ENCODE data around the gene EFCAB7.

Gene EFCAB7

DNA sequence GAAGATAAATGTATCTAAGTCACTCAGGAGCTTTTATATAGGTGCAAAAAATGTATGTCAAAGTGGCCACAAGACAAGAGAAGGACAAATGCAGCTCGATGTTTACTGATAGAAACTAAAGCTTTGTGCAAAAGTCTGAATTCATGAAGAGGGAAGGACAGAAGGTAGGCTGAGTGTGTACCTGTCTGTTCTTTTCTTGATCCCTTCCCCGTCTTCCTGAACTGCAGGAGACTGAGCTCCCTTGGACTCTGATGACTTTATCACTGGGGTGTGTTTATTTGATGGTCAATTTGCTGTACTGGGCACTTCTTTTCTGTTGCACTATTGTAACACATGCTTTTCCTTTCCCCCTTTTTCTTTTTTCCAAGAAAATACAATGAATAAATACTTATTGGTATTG lies 25.7 kb upstream of the EFCAB7 start:
- TF ChIP-seq CTCF (IDR thresholded peaks at IDR 0.05) = no peak
- no peak for DNase-seq
- H3K4me3 ChIP-seq = no peak overlapping the region
- H3K27me3 ChIP-seq = no peaks in the 10 kb centered on the region
- H3K27ac ChIP-seq = no peak overlapping the region
- H3K4me1 ChIP-seq = no peaks in the 10 kb centered on the region
- no peaks in the 10 kb centered on the region for H3K36me3 ChIP-seq
- no peaks in the 10 kb centered on the region for H3K9me3 ChIP-seq
- intact Hi-C loops (cut with DNase I; ENCODE audit: low total_unique reads) = no loop called here

- intact Hi-C loops (cut with DNase I; ENCODE audit: low total_unique reads) = no loop called here
- Histone ChIP-seq H3K4me1 (no peaks in the 10 kb centered on the region), H3K9me3 (no peaks in the 10 kb centered on the region), H3K27ac (no peak overlapping the region), H3K4me3 (no peak overlapping the region), H3K36me3 (no peaks in the 10 kb centered on the region), H3K27me3 (no peaks in the 10 kb centered on the region)
- no peak for TF ChIP-seq CTCF (IDR thresholded peaks at IDR 0.05)
- DNase-seq = no peak
These were observed 25.2 kb upstream of the EFCAB7 start for GRCh38 chr1:63498106-63498505.

GRCh38 chr1:63501256-63501655 lies 22.1 kb upstream of the EFCAB7 start:
- DNase-seq = no peak
- no peaks in the 10 kb centered on the region for H3K4me1 ChIP-seq
- no peak overlapping the region for H3K4me3 ChIP-seq
- H3K27me3 ChIP-seq = no peaks in the 10 kb centered on the region
- no peaks in the 10 kb centered on the region for H3K9me3 ChIP-seq
- no peak overlapping the region for H3K27ac ChIP-seq
- no peaks in the 10 kb centered on the region for H3K36me3 ChIP-seq
- TF ChIP-seq CTCF (IDR thresholded peaks at IDR 0.05) = no peak
- intact Hi-C loops (cut with DNase I; ENCODE audit: low total_unique reads) = no loop called here

GRCh38 chr1:63506782-63507181 lies 16.5 kb upstream of the EFCAB7 start:
- Histone ChIP-seq H3K4me3 (no peak overlapping the region), H3K27me3 (no peaks in the 10 kb centered on the region), H3K27ac (no peak overlapping the region), H3K4me1 (no peaks in the 10 kb centered on the region), H3K36me3 (peaks cover 9 to 24% (median 11%) of the 10 kb centered on the region in 3 donors), H3K9me3 (no peaks in the 10 kb centered on the region)
- no peak for DNase-seq
- no peak for TF ChIP-seq CTCF (IDR thresholded peaks at IDR 0.05)
- intact Hi-C loops (cut with DNase I; ENCODE audit: low total_unique reads) = no loop called here

DNA sequence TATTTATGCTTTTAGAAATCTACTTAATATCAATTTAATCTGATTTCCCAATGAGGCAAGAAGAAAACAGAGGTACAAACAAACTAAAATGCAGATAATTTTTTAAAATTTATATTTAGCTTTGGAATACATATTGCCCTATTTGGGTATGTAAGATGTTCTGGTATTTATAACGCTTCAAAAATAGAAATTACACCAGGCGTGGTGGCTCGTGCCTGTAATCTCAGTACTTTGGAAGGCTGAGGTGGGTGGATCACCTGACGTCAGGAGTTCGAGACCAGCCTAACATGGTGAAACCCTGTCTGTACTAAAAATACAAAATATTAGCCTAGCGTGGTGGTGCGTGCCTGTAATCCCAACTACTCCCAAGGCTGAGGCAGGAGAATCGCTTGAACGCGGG lies 13.6 kb upstream of the EFCAB7 start:
- no peak for DNase-seq
- no peak for TF ChIP-seq CTCF (IDR thresholded peaks at IDR 0.05)
- Histone ChIP-seq H3K27me3 (no peaks in the 10 kb centered on the region), H3K4me3 (no peak overlapping the region), H3K4me1 (no peaks in the 10 kb centered on the region), H3K9me3 (no peaks in the 10 kb centered on the region), H3K36me3 (peaks cover 9 to 24% (median 11%) of the 10 kb centered on the region in 3 donors), H3K27ac (no peak overlapping the region)
- intact Hi-C loops (cut with DNase I; ENCODE audit: low total_unique reads) = loop anchor here (10.0 kb wide), 1 partner anchor 145 kb away; the partner anchor contains the start of gene ALG6

- peaks cover 0 to 13% (median 8%) of the 10 kb centered on the region in 3 donors for H3K36me3 ChIP-seq
- intact Hi-C loops (cut with DNase I; ENCODE audit: low total_unique reads) = loop anchor here (10.0 kb wide), 1 partner anchor 148 kb away; the partner anchor contains the start of gene ALG6
- no peaks in the 10 kb centered on the region for H3K27me3 ChIP-seq
- no peak for TF ChIP-seq CTCF (IDR thresholded peaks at IDR 0.05)
- no peak overlapping the region for H3K4me3 ChIP-seq
- H3K27ac ChIP-seq = no peak overlapping the region
- DNase-seq = no peak
- H3K4me1 ChIP-seq = no peaks in the 10 kb centered on the region
- H3K9me3 ChIP-seq = no peaks in the 10 kb centered on the region
These were observed 10.7 kb upstream of the EFCAB7 start for GRCh38 chr1:63512584-63512983.

All from tibial artery (tissue), 4 donors.